ENCODE data around the gene APOL3. TPM values are rescaled to one million over a fixed set of nuclear protein-coding genes. Genes with fewer than 3 reads are reported as not detected.

Gene APOL3
- total and polyA plus RNA-seq, 2 of the 13 experiments (the other 11 are each of a cell fraction or from before 2014, with no cell fraction given) = 3.8 to 5.4 TPM

DNA sequence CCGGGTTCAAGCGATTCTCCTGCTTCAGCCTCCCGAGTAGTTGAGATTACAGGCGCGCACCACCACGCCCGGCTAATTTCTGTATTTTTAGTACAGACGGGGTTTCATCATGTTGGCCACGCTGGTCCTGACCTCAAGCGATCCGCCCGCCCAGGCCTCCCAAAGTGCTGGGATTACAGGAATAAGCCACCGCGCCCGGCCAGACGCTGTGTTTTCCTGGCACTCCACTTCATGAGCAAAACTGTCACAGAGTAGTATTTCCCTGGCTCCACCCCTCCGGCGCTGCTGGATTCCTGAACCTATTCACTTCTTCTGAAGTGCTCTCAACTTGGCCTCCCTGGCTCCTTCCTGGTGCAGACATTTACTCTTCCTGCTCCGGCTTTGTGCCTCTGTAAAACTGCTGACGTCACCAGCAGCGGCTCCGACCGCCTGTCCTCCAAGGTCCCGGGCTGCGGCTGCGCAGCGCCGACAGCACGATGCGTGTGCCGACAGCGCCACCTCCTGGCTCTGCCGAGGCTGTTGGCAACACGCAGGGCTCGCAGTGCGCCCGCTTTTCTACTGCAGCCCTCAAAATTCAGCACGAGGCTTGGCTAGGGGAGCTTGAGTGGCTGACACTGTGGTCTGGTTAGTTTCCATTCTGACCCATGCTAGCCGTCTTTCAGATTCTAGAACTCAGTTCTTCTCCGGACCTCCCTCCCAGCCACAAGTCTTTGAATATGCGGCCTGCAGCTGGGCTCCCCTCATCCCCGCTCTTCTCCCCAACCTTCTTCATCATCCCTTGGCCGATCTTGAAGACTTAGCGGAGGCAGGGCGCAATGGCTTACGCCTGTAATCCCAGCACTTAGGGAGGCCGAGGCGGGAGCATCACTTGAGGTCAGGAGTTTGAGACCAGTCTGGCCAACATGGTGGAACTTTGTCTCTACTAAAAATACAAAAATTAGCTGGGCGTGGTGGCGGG is 36.6 kb downstream of the APOL3 start (continued):
- TF ChIP-seq, protein P1, sequence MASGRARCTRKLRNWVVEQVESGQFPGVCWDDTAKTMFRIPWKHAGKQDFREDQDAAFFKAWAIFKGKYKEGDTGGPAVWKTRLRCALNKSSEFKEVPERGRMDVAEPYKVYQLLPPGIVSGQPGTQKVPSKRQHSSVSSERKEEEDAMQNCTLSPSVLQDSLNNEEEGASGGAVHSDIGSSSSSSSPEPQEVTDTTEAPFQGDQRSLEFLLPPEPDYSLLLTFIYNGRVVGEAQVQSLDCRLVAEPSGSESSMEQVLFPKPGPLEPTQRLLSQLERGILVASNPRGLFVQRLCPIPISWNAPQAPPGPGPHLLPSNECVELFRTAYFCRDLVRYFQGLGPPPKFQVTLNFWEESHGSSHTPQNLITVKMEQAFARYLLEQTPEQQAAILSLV (CRISPR knock-in tag; IDR thresholded peaks at IDR 0.05; ENCODE audit: borderline replicate concordance) = peak; percentile 31; the same call in 1 of the 2 replicates
- TF ChIP-seq, protein P2, sequence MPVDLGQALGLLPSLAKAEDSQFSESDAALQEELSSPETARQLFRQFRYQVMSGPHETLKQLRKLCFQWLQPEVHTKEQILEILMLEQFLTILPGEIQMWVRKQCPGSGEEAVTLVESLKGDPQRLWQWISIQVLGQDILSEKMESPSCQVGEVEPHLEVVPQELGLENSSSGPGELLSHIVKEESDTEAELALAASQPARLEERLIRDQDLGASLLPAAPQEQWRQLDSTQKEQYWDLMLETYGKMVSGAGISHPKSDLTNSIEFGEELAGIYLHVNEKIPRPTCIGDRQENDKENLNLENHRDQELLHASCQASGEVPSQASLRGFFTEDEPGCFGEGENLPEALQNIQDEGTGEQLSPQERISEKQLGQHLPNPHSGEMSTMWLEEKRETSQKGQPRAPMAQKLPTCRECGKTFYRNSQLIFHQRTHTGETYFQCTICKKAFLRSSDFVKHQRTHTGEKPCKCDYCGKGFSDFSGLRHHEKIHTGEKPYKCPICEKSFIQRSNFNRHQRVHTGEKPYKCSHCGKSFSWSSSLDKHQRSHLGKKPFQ (CRISPR knock-in tag; IDR thresholded peaks at IDR 0.05; ENCODE audit: insufficient replicate concordance) = no peak
- no peak for TF ChIP-seq ZNF382 (CRISPR knock-in tag; IDR thresholded peaks at IDR 0.05; ENCODE audit: borderline replicate concordance)
- TF ChIP-seq, protein P3, sequence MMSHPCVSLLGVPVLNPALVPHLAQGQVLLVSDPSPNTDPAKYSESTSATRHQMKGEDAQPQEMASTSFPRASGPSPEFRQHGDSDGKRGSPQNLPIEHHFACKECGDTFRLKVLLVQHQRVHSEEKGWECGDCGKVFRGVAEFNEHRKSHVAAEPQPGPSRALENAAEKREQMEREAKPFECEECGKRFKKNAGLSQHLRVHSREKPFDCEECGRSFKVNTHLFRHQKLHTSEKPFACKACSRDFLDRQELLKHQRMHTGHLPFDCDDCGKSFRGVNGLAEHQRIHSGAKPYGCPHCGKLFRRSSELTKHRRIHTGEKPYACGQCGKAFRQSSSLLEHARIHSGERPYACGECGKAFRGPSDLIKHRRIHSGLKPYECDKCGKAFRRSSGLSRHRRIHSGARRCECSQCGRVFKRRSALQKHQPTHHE (CRISPR knock-in tag; IDR thresholded peaks at IDR 0.05; ENCODE audit: borderline replicate concordance) = no peak; the same call in 1 of the 2 replicates
- TF ChIP-seq ZBTB42 (CRISPR knock-in tag; IDR thresholded peaks at IDR 0.05) = 0 out of 2 replicates have a peak, but pooled peaks have one; percentile 46
- TF ChIP-seq EEA1 (CRISPR knock-in tag; IDR thresholded peaks at IDR 0.05; ENCODE audit: borderline replicate concordance) = 0 out of 2 replicates have a peak, but pooled peaks have one; percentile 47
- TF ChIP-seq NKX3-1 (CRISPR knock-in tag; IDR thresholded peaks at IDR 0.05) = no peak
- no peak for TF ChIP-seq ZNF570 (CRISPR knock-in tag; IDR thresholded peaks at IDR 0.05; ENCODE audit: borderline replicate concordance)
- TF ChIP-seq AGO1 (IDR thresholded peaks at IDR 0.05; ENCODE audit: low read depth, low read length, poor library complexity, severe bottlenecking) = peak; percentile 64
- TF ChIP-seq, protein P4, sequence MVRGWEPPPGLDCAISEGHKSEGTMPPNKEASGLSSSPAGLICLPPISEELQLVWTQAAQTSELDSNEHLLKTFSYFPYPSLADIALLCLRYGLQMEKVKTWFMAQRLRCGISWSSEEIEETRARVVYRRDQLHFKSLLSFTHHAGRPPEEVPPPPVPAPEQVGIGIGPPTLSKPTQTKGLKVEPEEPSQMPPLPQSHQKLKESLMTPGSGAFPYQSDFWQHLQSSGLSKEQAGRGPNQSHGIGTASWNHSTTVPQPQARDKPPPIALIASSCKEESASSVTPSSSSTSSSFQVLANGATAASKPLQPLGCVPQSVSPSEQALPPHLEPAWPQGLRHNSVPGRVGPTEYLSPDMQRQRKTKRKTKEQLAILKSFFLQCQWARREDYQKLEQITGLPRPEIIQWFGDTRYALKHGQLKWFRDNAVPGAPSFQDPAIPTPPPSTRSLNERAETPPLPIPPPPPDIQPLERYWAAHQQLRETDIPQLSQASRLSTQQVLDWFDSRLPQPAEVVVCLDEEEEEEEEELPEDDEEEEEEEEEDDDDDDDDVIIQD (CRISPR knock-in tag; IDR thresholded peaks at IDR 0.05; ENCODE audit: low read depth) = no peak
- peak; percentile 64; the same call in 1 of the 2 replicates for TF ChIP-seq ZNF619 (CRISPR knock-in tag; IDR thresholded peaks at IDR 0.05)
- no peak for TF ChIP-seq BRD4 (CRISPR knock-in tag; IDR thresholded peaks at IDR 0.05)
- peak; percentile 32; the same call in 1 of the 2 replicates for TF ChIP-seq ZNF317 (CRISPR knock-in tag; IDR thresholded peaks at IDR 0.05)
- peak; percentile 33; the same call in 1 of the 2 replicates for TF ChIP-seq ZSCAN21 (CRISPR knock-in tag; IDR thresholded peaks at IDR 0.05; ENCODE audit: borderline replicate concordance)
- TF ChIP-seq, protein P5, sequence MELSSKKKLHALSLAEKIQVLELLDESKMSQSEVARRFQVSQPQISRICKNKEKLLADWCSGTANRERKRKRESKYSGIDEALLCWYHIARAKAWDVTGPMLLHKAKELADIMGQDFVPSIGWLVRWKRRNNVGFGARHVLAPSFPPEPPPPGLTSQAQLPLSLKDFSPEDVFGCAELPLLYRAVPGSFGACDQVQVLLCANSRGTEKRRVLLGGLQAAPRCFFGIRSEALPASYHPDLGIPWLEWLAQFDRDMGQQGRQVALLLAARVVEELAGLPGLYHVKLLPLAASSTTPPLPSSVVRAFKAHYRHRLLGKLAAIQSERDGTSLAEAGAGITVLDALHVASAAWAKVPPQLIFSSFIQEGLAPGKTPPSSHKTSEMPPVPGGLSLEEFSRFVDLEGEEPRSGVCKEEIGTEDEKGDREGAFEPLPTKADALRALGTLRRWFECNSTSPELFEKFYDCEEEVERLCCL (CRISPR knock-in tag; IDR thresholded peaks at IDR 0.05; ENCODE audit: borderline replicate concordance) = no peak
- peak; percentile 62; the same call in 1 of the 2 replicates for TF ChIP-seq PITX1 (CRISPR knock-in tag; IDR thresholded peaks at IDR 0.05)

Measured in HepG2 (cell line).